SK-N-SH (cell line): Measurements from ENCODE around the gene C2CD3. TPM values are rescaled to one million over a fixed set of nuclear protein-coding genes. Genes with fewer than 3 reads are reported as not detected.
"Not testable (repeated sequence)": the region's sequence is repeated elsewhere in the genome, so short reads cannot be mapped to it uniquely, and the experiment has no call there.

ENCODE experiments used
- CTCF ChIA-PET: fragments of 300-600, 350-600 bp; formaldehyde crosslinking; extraction: SDS; loops from one replicate; lab custom pipeline; 2021; lab: Yijun Ruan, JAX
- POLR2A ChIA-PET: fragments of 350-600 bp; sonication (Branson Sonifier 250); formaldehyde crosslinking; extraction: SDS; loops from one replicate; lab custom pipeline; 2020; ENCODE audit warnings: antibody characterized with exemption, inconsistent platforms; lab: Yijun Ruan, JAX
- DNase-seq: peaks from one replicate; pipeline ENCODE4 v3.0.0; 2012
- H2AFZ ChIP-seq: fragments of 200-600 bp; sonication (generic); 2 replicates; pipeline ENCODE4 v1.8.1; 2016; ENCODE audit warnings: antibody characterized with exemption, mild to moderate bottlenecking, low read depth
- H3F3A ChIP-seq: fragments of 200-600 bp; sonication (generic); replicated peaks from 2 replicates; pipeline ENCODE3; 2016; ENCODE audit warnings: antibody characterized with exemption, mild to moderate bottlenecking; ENCODE audit not compliant: insufficient read depth
- H3K27ac ChIP-seq, 2 experiments: fragments of 200-500 bp in 1 of 2; fragments of 200-600 bp in 1 of 2; sonication (Bioruptor generic) in 1 of 2; sonication (generic), shearing (Covaris generic) in 1 of 2; 2 replicates each; pipeline versions ENCODE4 v1.5.1 to v1.6.1; 2014 to 2016; ENCODE audit warnings: low read depth in 2 of 2, inconsistent platforms in 1 of 2, low read length in 1 of 2, mild to moderate bottlenecking in 1 of 2, mixed read lengths in 1 of 2
- H3K27me3 ChIP-seq: fragments of 200-600 bp; sonication (generic), shearing (Covaris generic); 2 replicates; pipeline ENCODE4 v1.6.1; 2016; ENCODE audit warnings: mixed run types; ENCODE audit not compliant: insufficient read depth
- H3K36me3 ChIP-seq, 2 experiments: fragments of 200-500 bp in 1 of 2; fragments of 200-600 bp in 1 of 2; sonication (Bioruptor generic) in 1 of 2; sonication (generic) in 1 of 2; replicated peaks in 1 of 2; 2 replicates each; pipeline versions ENCODE3 to v1.5.1; 2014 to 2016; ENCODE audit warnings: low read length in 1 of 2, mild to moderate bottlenecking in 1 of 2; ENCODE audit not compliant: insufficient read depth in 2 of 2, control insufficient read depth in 1 of 2
- H3K4me1 ChIP-seq, 2 experiments: fragments of 200-500 bp in 1 of 2; fragments of 200-600 bp in 1 of 2; sonication (Bioruptor generic) in 1 of 2; sonication (generic), shearing (Covaris generic) in 1 of 2; 2 replicates each; pipeline versions ENCODE4 v1.5.1 to v1.6.1; 2014 to 2016; ENCODE audit warnings: low read depth in 1 of 2, low read length in 1 of 2, mixed run types in 1 of 2; ENCODE audit not compliant: insufficient read depth in 2 of 2, control insufficient read depth in 1 of 2
- H3K4me2 ChIP-seq: fragments of 200-600 bp; sonication (generic), shearing (Covaris generic); 2 replicates; pipeline ENCODE4 v1.6.1; 2017; ENCODE audit warnings: mixed run types
- H3K4me3 ChIP-seq, 2 experiments: fragments of 200-500 bp in 1 of 2; fragments of 200-600 bp in 1 of 2; sonication (Bioruptor generic) in 1 of 2; sonication (generic), shearing (Covaris generic) in 1 of 2; 2 replicates each; pipeline versions ENCODE4 v1.5.1 to v1.8.1; 2014 to 2016; ENCODE audit warnings: low read depth in 2 of 2, inconsistent platforms in 1 of 2, low read length in 1 of 2, mild to moderate bottlenecking in 1 of 2, mixed read lengths in 1 of 2, moderate library complexity in 1 of 2
- H3K79me2 ChIP-seq: fragments of 200-600 bp; sonication (generic); 2 replicates; pipeline ENCODE4 v1.8.1; 2017; ENCODE audit warnings: mild to moderate bottlenecking; ENCODE audit not compliant: insufficient read depth
- H3K9ac ChIP-seq: fragments of 200-600 bp; sonication (generic); 2 replicates; pipeline ENCODE4 v1.6.1; 2017; ENCODE audit warnings: mixed run types
- H3K9me2 ChIP-seq: fragments of 200-600 bp; sonication (generic); 2 replicates; pipeline ENCODE4 v1.6.1; 2017; ENCODE audit warnings: mixed run types
- H3K9me3 ChIP-seq: fragments of 200-600 bp; sonication (generic); 2 replicates; pipeline ENCODE4 v1.6.1; 2017; ENCODE audit warnings: mixed run types, mild to moderate bottlenecking, moderate library complexity
- H4K20me1 ChIP-seq: fragments of 200-600 bp; sonication (generic); 2 replicates; pipeline ENCODE4 v1.6.1; 2017; ENCODE audit warnings: mild to moderate bottlenecking, mixed run types; ENCODE audit not compliant: insufficient read depth
- CHD2 ChIP-seq: fragments of 150-350 bp; IDR thresholded peaks from 2 replicates; pipeline ENCODE4 v1.6.1; 2018; ENCODE audit warnings: low read length; ENCODE audit not compliant: partially characterized antibody
- FOSL2 ChIP-seq: IDR thresholded peaks from 2 replicates; pipeline ENCODE4 v1.4.0; 2012; ENCODE audit warnings: low read depth, mild to moderate bottlenecking, moderate library complexity, borderline replicate concordance
- GATA2 ChIP-seq: sonication (generic); formaldehyde crosslinking; IDR thresholded peaks from 2 replicates; pipeline ENCODE4 v1.5.0; 2020; ENCODE audit warnings: mild to moderate bottlenecking, missing genetic modification reagents
- JUND ChIP-seq: IDR thresholded peaks from 2 replicates; pipeline ENCODE4 v1.4.0; 2012
- MAX ChIP-seq: IDR thresholded peaks from 2 replicates; pipeline ENCODE4 v1.4.0; 2012; ENCODE audit warnings: low read depth
- MXI1 ChIP-seq: IDR thresholded peaks from 2 replicates; pipeline ENCODE4 v1.6.1; 2012; ENCODE audit warnings: mild to moderate bottlenecking, low read depth, low read length, improper control_type of control experiment
- NFIC ChIP-seq: IDR thresholded peaks from 2 replicates; pipeline ENCODE4 v1.4.0; 2012; ENCODE audit warnings: borderline replicate concordance
- PBX3 ChIP-seq: IDR thresholded peaks from 2 replicates; pipeline ENCODE4; 2012
- TAF1 ChIP-seq: IDR thresholded peaks from 2 replicates; pipeline ENCODE4 v1.6.1; 2012; ENCODE audit warnings: low read depth, mild to moderate bottlenecking, low read length, moderate library complexity, borderline replicate concordance
- TCF12 ChIP-seq: IDR thresholded peaks from 2 replicates; pipeline ENCODE4 v1.4.0; 2012
- WGBS: methylation state at CpG from one replicate; pipeline ENCODE4 v1.1.6; 2017; ENCODE audit warnings: low lambda C conversion rate; 5-methylcytosine and 5-hydroxymethylcytosine counted together
- polyA plus RNA-seq, 3 experiments: library from polyadenylated mRNA; depleted of rRNA; stranded (reverse); fragments of >200 nt; gene quantifications; 2 replicates each; pipeline ENCODE4 v1.2.3, GENCODE V29; 2012

C2CD3 gene
- polyA plus RNA-seq, 1 of the 3 experiments (the other 2 are of a cell fraction): 7.0 TPM

GRCh38 chr11:74084796-74085541 lies 85.8 kb downstream of the C2CD3 start:
- Histone ChIP-seq H4K20me1 (no peaks in the 10 kb centered on the region), H3K27me3 (no peaks in the 10 kb centered on the region), H3K9me3 (no peaks in the 10 kb centered on the region), H3K4me3 (no peak overlapping the region), H3K79me2 (no peaks in the 10 kb centered on the region), H3K27ac (peak overlapping the region in 1 of 2 experiments; percentile 6; a peak in 2 of 4 replicates), H3K4me2 (no peak overlapping the region), H2AFZ (no peak overlapping the region), H3K9me2 (no peaks in the 10 kb centered on the region), H3F3A (peaks cover 15% of the 10 kb centered on the region), H3K4me1 (peaks cover 0 to 8% of the 10 kb centered on the region in 2 experiments; a peak in 2 of 4 replicates), H3K9ac (no peak overlapping the region), H3K36me3 (peaks cover 37 to 54% of the 10 kb centered on the region in 2 experiments)
- 85% methylated on average over 2 of the region's 2 CpGs for WGBS
- POLR2A ChIA-PET: no interaction called here
- TF ChIP-seq JUND: peak; percentile 50
- TF ChIP-seq NFIC: peak; percentile 29; the same call in 1 of the 2 replicates
- no peak for TF ChIP-seq TAF1
- peak; percentile 23; the same call in 1 of the 2 replicates for TF ChIP-seq PBX3
- TF ChIP-seq MXI1: no peak
- peak; percentile 33; the same call in 1 of the 2 replicates for TF ChIP-seq FOSL2
- TF ChIP-seq TCF12: peak; percentile 28; the same call in 1 of the 2 replicates
- CTCF ChIA-PET: no interaction called here
- no peak for DNase-seq

GRCh38 chr11:74083927-74084326 lies 86.9 kb downstream of the C2CD3 start:
- H3K27ac ChIP-seq, H3K9me2 ChIP-seq, H3K4me2 ChIP-seq, H3K79me2 ChIP-seq, H3K4me3 ChIP-seq, H3K4me1 ChIP-seq, CTCF ChIA-PET, POLR2A ChIA-PET, H3K27me3 ChIP-seq, H2AFZ ChIP-seq, H4K20me1 ChIP-seq, DNase-seq, H3K9ac ChIP-seq, H3K9me3 ChIP-seq: not testable (repeated sequence)
- 94% methylated on average over 4 of the region's 4 CpGs for WGBS
- peaks cover 15% of the 10 kb centered on the region for H3F3A ChIP-seq
- peaks cover 28 to 50% of the 10 kb centered on the region in 2 experiments for H3K36me3 ChIP-seq

- ChIA-PET CTCF (interaction anchor here (2.1 kb wide), 1 partner anchor 11 kb away, joined by 5 read pairs; no protein-coding TSS in a partner anchor), POLR2A (interaction anchor here (0.5 kb wide), 1 partner anchor 84 kb away, joined by 3 read pairs; no protein-coding TSS in a partner anchor)
- Histone ChIP-seq H4K20me1 (no peaks in the 10 kb centered on the region), H3K4me2 (no peak overlapping the region), H3K36me3 (peaks cover 23 to 48% of the 10 kb centered on the region in 2 experiments), H3K4me1 (peaks cover 0 to 8% of the 10 kb centered on the region in 2 experiments; a peak in 2 of 4 replicates), H3K27me3 (no peaks in the 10 kb centered on the region), H3K79me2 (no peaks in the 10 kb centered on the region), H3K9me2 (no peaks in the 10 kb centered on the region), H3F3A (peaks cover 15% of the 10 kb centered on the region), H3K4me3 (no peak overlapping the region), H2AFZ (no peak overlapping the region), H3K9me3 (no peaks in the 10 kb centered on the region), H3K9ac (no peak overlapping the region), H3K27ac (no peak overlapping the region)
- TF ChIP-seq CHD2: no peak
- TF ChIP-seq MXI1: no peak
- TF ChIP-seq MAX: no peak
- no peak for TF ChIP-seq GATA2
- WGBS: 96% methylated on average over 1 of the region's 1 CpG
- DNase-seq: no peak
These were observed 89.4 kb downstream of the C2CD3 start for GRCh38 chr11:74081428-74081827.
